CD14-positive monocyte (primary cell): Measurements from ENCODE around the gene KAT6B. TPM values are rescaled to one million over a fixed set of nuclear protein-coding genes. Genes with fewer than 3 reads are reported as not detected.

Source experiments
- DNase-seq, 3 donors: peaks; one replicate each; pipeline ENCODE4 v3.0.0-alpha.2; 2011 to 2022
- H2AFZ ChIP-seq: 2 replicates; pipeline ENCODE4 v1.6.0; 2012; ENCODE audit warnings: mild to moderate bottlenecking, low read depth, low read length, inconsistent platforms; ENCODE audit not compliant: insufficient read depth, poor library complexity, severe bottlenecking
- H3K27ac ChIP-seq, 2 donors: 1 replicate in 1 of 2; 2 replicates in 1 of 2; pipeline ENCODE4 v1.5.1; 2012 to 2013; ENCODE audit warnings: low read length in 2 of 2, control low read depth in 1 of 2, inconsistent platforms in 1 of 2, low read depth in 1 of 2, mild to moderate bottlenecking in 1 of 2
- H3K27me3 ChIP-seq, 2 donors: one replicate each; pipeline versions ENCODE4 v1.6.0 to v1.6.1; 2011 to 2013; ENCODE audit warnings: low read length in 2 of 2; ENCODE audit not compliant: control insufficient read depth in 2 of 2, insufficient read depth in 2 of 2
- H3K36me3 ChIP-seq, 2 donors: replicated peaks in 1 of 2; 1 replicate in 1 of 2; 2 replicates in 1 of 2; pipeline versions ENCODE4 v1.5.1 to v1.6.1; 2012 to 2013; ENCODE audit warnings: low read length in 2 of 2, control low read depth in 1 of 2, inconsistent platforms in 1 of 2, mild to moderate bottlenecking in 1 of 2; ENCODE audit not compliant: insufficient read depth in 2 of 2, control insufficient read depth in 1 of 2
- H3K4me1 ChIP-seq, 2 donors: 1 replicate in 1 of 2; 2 replicates in 1 of 2; pipeline versions ENCODE4 v1.5.1 to v1.6.1; 2012 to 2013; ENCODE audit warnings: low read length in 2 of 2, control low read depth in 1 of 2, inconsistent platforms in 1 of 2, mild to moderate bottlenecking in 1 of 2, moderate library complexity in 1 of 2; ENCODE audit not compliant: insufficient read depth in 2 of 2, control insufficient read depth in 1 of 2
- H3K4me2 ChIP-seq: replicated peaks from 2 replicates; pipeline ENCODE3; 2012; ENCODE audit warnings: low read length, moderate library complexity, mild to moderate bottlenecking; ENCODE audit not compliant: poor library complexity, severe bottlenecking; ENCODE audit errors: extremely low read depth
- H3K4me3 ChIP-seq, 3 experiments: fragments of 200-600 bp in 1 of 3; sonication (generic) in 1 of 3; replicated peaks in 1 of 3; 1 replicate in 2 of 3; 2 replicates in 1 of 3; pipeline ENCODE4 v1.5.1; 2011 to 2013; ENCODE audit warnings: low read length in 3 of 3, mild to moderate bottlenecking in 3 of 3, control low read depth in 2 of 3, low read depth in 2 of 3, inconsistent platforms in 1 of 3, moderate library complexity in 1 of 3
- H3K79me2 ChIP-seq: 2 replicates; pipeline ENCODE4 v1.6.0; 2012; ENCODE audit warnings: mild to moderate bottlenecking, control low read depth, inconsistent platforms, low read length, moderate library complexity; ENCODE audit not compliant: insufficient read depth
- H3K9ac ChIP-seq: 2 replicates; pipeline ENCODE4 v1.6.0; 2017; ENCODE audit warnings: low read length, mild to moderate bottlenecking; ENCODE audit not compliant: insufficient read depth, poor library complexity, severe bottlenecking
- H3K9me3 ChIP-seq, 2 donors: replicated peaks in 1 of 2; 1 replicate in 1 of 2; 2 replicates in 1 of 2; pipeline versions ENCODE4 v1.5.1 to v1.6.1; 2012 to 2013; ENCODE audit warnings: low read length in 2 of 2, control low read depth in 1 of 2; ENCODE audit not compliant: control insufficient read depth in 1 of 2, insufficient read depth in 1 of 2
- H4K20me1 ChIP-seq: 2 replicates; pipeline ENCODE4 v1.6.0; 2012; ENCODE audit warnings: mild to moderate bottlenecking, low read length, control low read depth, moderate library complexity; ENCODE audit not compliant: insufficient read depth
- H3K27ac Mint-ChIP-seq, 7 donors: one replicate each; pipeline ENCODE4 v1.8.0; 2020; ENCODE audit warnings: mild to moderate bottlenecking in 7 of 7, mixed read lengths in 7 of 7, moderate library complexity in 6 of 7, inconsistent platforms in 2 of 7
- H3K27me3 Mint-ChIP-seq, 3 donors: one replicate each; pipeline ENCODE4 v1.8.0; 2021 to 2022; ENCODE audit warnings: low read depth in 3 of 3, mild to moderate bottlenecking in 3 of 3, mixed read lengths in 3 of 3, moderate library complexity in 3 of 3, inconsistent platforms in 1 of 3
- H3K36me3 Mint-ChIP-seq, 2 donors: one replicate each; pipeline ENCODE4 v1.8.0; 2020; ENCODE audit warnings: mixed read lengths in 2 of 2, inconsistent platforms in 1 of 2, mild to moderate bottlenecking in 1 of 2
- H3K4me1 Mint-ChIP-seq: one replicate; pipeline ENCODE4 v1.8.0; 2020; ENCODE audit warnings: mild to moderate bottlenecking, mixed read lengths
- H3K4me3 Mint-ChIP-seq, 2 donors: one replicate each; pipeline ENCODE4 v1.8.0; 2020; ENCODE audit warnings: mild to moderate bottlenecking in 2 of 2, mixed read lengths in 2 of 2, moderate library complexity in 1 of 2
- H3K9me3 Mint-ChIP-seq, 7 donors: one replicate each; pipeline ENCODE4 v1.8.0; 2020 to 2022; ENCODE audit warnings: mixed read lengths in 7 of 7, mild to moderate bottlenecking in 6 of 7, moderate library complexity in 6 of 7, inconsistent platforms in 2 of 7
- WGBS: methylation state at CpG from one replicate; pipeline ENCODE4 v1.1.5; 2013; ENCODE audit warnings: missing lambda C conversion rate; ENCODE audit not compliant: insufficient coverage; 5-methylcytosine and 5-hydroxymethylcytosine counted together
- intact Hi-C, 2 donors: fragments of 100-400 bp; cut with micrococcal nuclease; formaldehyde crosslinking; loops; one replicate each; pipeline versions ENCODE4 v1.15.0 to v1.15.1; 2023
- polyA plus RNA-seq, 3 donors: library from polyadenylated mRNA; depleted of rRNA in 1 of 3; unstranded in 2 of 3; stranded (reverse) in 1 of 3; fragments of 300-500 nt in 2 of 3; fragments of >200 nt in 1 of 3; fragmentation: Illumina TruSeq in 2 of 3; gene quantifications; 1 replicate in 2 of 3; 2 replicates in 1 of 3; pipeline ENCODE4 v1.2.3, GENCODE V29; 2012 to 2021
- TF ChIP-seq, protein P1 (sequence below): fragments of 200-600 bp; IDR thresholded peaks from one replicate; pipeline ENCODE4 v1.8.0; 2022; ENCODE audit warnings: antibody characterized with exemption, mild to moderate bottlenecking

KAT6B gene
- polyA plus RNA-seq, 3 donors: 3.3 to 6.4 (median 6.2) TPM

DNA sequence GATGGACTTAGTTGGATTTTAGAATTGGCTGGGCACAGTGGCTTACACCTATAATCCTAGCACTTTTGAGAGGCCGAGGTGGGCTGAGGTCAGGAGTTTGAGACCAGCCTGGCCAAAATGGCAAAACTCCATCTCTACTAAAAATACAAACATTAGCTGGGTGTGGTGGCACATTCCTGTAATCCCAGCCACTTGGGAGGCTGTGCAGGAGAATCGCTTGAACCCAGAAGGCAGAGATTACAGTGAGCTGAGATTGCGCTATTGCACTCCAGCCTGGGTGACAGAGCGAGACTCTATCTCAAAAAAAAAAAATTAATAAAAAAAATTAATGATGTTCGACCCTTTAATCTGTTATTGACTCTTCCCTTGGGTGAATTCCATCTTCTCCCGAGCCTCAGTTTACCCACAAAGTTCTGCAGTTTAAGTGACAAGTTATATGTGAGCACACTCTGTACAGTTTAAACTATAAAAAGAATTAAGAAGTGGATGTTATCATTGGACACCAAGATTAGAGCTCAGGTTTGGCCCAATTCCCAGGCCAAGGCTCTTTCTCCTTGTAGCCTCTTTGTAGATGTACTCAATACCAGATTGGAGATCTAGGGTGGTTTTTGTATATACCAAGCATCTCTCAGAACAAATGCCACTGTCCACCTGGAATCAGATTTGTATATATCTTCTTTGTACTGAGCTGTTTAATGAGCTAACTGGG lies 15.0 kb downstream of the KAT6B start:
- Histone ChIP-seq H3K4me1 (peaks cover 35 to 37% of the 10 kb centered on the region in 2 donors), H3K9me3 (no peaks in the 10 kb centered on the region), H3K27me3 (no peaks in the 10 kb centered on the region), H2AFZ (no peak overlapping the region), H3K4me3 (no peak overlapping the region), H3K9ac (no peak overlapping the region), H3K4me2 (no peak overlapping the region), H3K27ac (peak overlapping the region in 1 of 2 donors; percentile 84), H3K79me2 (peaks cover 62% of the 10 kb centered on the region), H3K36me3 (no peaks in the 10 kb centered on the region), H4K20me1 (no peaks in the 10 kb centered on the region)
- TF ChIP-seq, protein P1, sequence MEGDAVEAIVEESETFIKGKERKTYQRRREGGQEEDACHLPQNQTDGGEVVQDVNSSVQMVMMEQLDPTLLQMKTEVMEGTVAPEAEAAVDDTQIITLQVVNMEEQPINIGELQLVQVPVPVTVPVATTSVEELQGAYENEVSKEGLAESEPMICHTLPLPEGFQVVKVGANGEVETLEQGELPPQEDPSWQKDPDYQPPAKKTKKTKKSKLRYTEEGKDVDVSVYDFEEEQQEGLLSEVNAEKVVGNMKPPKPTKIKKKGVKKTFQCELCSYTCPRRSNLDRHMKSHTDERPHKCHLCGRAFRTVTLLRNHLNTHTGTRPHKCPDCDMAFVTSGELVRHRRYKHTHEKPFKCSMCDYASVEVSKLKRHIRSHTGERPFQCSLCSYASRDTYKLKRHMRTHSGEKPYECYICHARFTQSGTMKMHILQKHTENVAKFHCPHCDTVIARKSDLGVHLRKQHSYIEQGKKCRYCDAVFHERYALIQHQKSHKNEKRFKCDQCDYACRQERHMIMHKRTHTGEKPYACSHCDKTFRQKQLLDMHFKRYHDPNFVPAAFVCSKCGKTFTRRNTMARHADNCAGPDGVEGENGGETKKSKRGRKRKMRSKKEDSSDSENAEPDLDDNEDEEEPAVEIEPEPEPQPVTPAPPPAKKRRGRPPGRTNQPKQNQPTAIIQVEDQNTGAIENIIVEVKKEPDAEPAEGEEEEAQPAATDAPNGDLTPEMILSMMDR: no peak
- H3K9me3 Mint-ChIP-seq: peaks cover 0 to 4% (median 0%) of the 10 kb centered on the region in 7 donors
- WGBS: no CpG with 5 or more reads among the region's 6 CpGs
- intact Hi-C loops: no loop called here
- no peak for DNase-seq
- H3K4me3 Mint-ChIP-seq: no peak overlapping the region
- peaks cover 42% of the 10 kb centered on the region for H3K4me1 Mint-ChIP-seq
- peak overlapping the region; percentile 68 to 95 (median 91) for H3K27ac Mint-ChIP-seq
- peaks cover 22 to 23% of the 10 kb centered on the region in 2 donors for H3K36me3 Mint-ChIP-seq
- H3K27me3 Mint-ChIP-seq: no peaks in the 10 kb centered on the region

DNA sequence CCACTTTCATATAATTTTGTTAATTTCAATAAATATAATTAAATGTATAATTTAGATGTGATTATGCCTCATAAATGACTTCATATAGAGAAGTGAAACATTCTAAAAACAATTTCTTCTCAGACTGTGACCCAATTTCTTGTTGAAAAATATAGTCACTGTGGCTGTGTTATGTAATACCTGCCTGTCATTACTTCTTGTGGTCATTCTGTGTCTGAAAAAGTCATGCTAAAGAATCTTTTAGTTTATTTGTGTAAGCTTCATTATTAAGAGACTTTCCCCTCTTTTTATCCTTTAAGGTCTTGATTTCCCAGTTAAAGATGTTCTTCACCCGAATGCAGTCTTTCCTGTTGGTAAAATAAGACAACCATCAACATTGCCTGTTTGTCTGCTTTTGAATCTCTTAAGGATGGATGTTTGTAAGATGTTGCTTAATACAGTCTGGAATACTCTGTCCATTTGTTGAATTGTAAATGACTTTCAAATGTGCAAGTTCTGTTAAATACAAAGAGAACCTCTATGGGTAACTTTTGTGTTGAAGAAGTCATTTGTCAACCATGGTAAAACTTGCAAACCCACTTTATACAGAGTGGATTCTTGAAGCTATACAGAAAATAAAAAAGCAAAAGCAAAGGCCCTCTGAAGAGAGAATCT lies 16.0 kb downstream of the KAT6B start:
- peak overlapping the region; percentile 52 for H3K4me2 ChIP-seq
- Mint-ChIP-seq H3K27ac (peak overlapping the region; percentile 94 to 99 (median 96)), H3K4me1 (peaks cover 39% of the 10 kb centered on the region), H3K27me3 (no peaks in the 10 kb centered on the region), H3K4me3 (peak overlapping the region; percentile 12 to 71), H3K36me3 (peaks cover 22 to 23% of the 10 kb centered on the region in 2 donors), H3K9me3 (peaks cover 0 to 4% (median 0%) of the 10 kb centered on the region in 7 donors)
- peaks cover 30 to 34% of the 10 kb centered on the region in 2 donors for H3K4me1 ChIP-seq
- no CpG with 5 or more reads among the region's 1 CpG for WGBS
- H3K27ac ChIP-seq: peak overlapping the region; percentile 61 to 84
- peak; percentile 72 to 91 (median 78) for DNase-seq
- no peaks in the 10 kb centered on the region for H3K36me3 ChIP-seq
- intact Hi-C loops: no loop called here
- no peaks in the 10 kb centered on the region for H3K27me3 ChIP-seq
- H3K9me3 ChIP-seq: no peaks in the 10 kb centered on the region
- no peaks in the 10 kb centered on the region for H4K20me1 ChIP-seq
- peak overlapping the region in 1 of 3 experiments; percentile 32 for H3K4me3 ChIP-seq
- TF ChIP-seq, protein P1: no peak
- H2AFZ ChIP-seq: peak overlapping the region; percentile 9
- H3K79me2 ChIP-seq: peaks cover 59% of the 10 kb centered on the region
- H3K9ac ChIP-seq: peak overlapping the region; percentile 44
